C4-2B (cell line): ENCODE measurements around the gene ADAM8.

Source experiments
- ZFX ChIP-seq: fragments of 450-650 bp; IDR thresholded peaks from 2 replicates; pipeline ENCODE4 v1.6.1; 2017
- TF ChIP-seq, protein P1 (sequence below): fragments of 450-650 bp; conservative IDR thresholded peaks from 2 replicates; pipeline ENCODE4 v1.5.1; 2017; ENCODE audit warnings: mild to moderate bottlenecking

DNA sequence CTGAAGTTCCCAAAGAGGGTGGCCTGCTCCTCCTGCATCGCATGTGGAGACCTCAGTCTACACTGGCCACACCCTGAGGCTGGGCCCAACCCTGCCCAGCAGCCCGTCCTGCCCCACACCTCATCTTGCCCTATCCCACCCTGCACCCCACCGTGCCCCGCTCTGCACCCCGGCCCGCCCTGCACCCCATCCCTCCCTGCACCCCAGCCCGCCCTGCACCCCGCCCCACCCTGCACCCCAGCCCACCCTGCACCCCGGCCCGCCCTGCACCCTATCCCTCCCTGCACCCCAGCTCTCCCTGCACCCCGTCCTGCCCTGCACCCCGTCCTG is 24.5 kb downstream of the ADAM8 start:
- no peak for TF ChIP-seq ZFX
- TF ChIP-seq, protein P1, sequence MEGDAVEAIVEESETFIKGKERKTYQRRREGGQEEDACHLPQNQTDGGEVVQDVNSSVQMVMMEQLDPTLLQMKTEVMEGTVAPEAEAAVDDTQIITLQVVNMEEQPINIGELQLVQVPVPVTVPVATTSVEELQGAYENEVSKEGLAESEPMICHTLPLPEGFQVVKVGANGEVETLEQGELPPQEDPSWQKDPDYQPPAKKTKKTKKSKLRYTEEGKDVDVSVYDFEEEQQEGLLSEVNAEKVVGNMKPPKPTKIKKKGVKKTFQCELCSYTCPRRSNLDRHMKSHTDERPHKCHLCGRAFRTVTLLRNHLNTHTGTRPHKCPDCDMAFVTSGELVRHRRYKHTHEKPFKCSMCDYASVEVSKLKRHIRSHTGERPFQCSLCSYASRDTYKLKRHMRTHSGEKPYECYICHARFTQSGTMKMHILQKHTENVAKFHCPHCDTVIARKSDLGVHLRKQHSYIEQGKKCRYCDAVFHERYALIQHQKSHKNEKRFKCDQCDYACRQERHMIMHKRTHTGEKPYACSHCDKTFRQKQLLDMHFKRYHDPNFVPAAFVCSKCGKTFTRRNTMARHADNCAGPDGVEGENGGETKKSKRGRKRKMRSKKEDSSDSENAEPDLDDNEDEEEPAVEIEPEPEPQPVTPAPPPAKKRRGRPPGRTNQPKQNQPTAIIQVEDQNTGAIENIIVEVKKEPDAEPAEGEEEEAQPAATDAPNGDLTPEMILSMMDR = no peak
